Measurements from ENCODE around the gene KCNG2. TPM values are rescaled to one million over a fixed set of nuclear protein-coding genes. Genes with fewer than 3 reads are reported as not detected.

KCNG2 gene
- total and polyA plus RNA-seq, 2 experiments from 2014 or later = not detected

GRCh38 chr18:79861687-79862086 lies 63.9 kb downstream of the KCNG2 start:
- Histone ChIP-seq H2AFZ (no peak overlapping the region), H3K79me2 (no peaks in the 10 kb centered on the region), H3K4me3 (no peak overlapping the region), H3K4me1 (ENCODE audit: insufficient read depth) (peaks cover 1% of the 10 kb centered on the region), H3K4me2 (no peak overlapping the region), H3K27ac (no peak overlapping the region), H3K36me3 (replicated peaks; ENCODE audit: insufficient read depth, low read depth) (no peaks in the 10 kb centered on the region), H3K9me2 (replicated peaks; ENCODE audit: insufficient read depth) (no peaks in the 10 kb centered on the region), H3K27me3 (no peaks in the 10 kb centered on the region), H3K9me3 (ENCODE audit: low read depth) (no peaks in the 10 kb centered on the region), H4K20me1 (ENCODE audit: insufficient read depth, poor library complexity, severe bottlenecking) (no peaks in the 10 kb centered on the region)
- DNase-seq (ENCODE audit: low spot score) = no peak
- TF ChIP-seq EZH2 (IDR thresholded peaks at IDR 0.05; ENCODE audit: borderline replicate concordance) (no peak), CTCF (IDR thresholded peaks at IDR 0.05; ENCODE audit: poor library complexity) (no peak), EZH2phosphoT487 (IDR thresholded peaks at IDR 0.05; ENCODE audit: low read depth, severe bottlenecking, unreplicated experiment) (no peak)
- 56% methylated on average over 2 of the region's 2 CpGs for WGBS (ENCODE audit: low lambda C conversion rate, missing lambda C conversion rate)

- no peak overlapping the region for H3K4me3 ChIP-seq
- WGBS (ENCODE audit: low lambda C conversion rate, missing lambda C conversion rate) = 87% methylated on average over 15 of the region's 15 CpGs
Measured at GRCh38 chr18:79862562-79862961, 64.8 kb downstream of the KCNG2 start.

GRCh38 chr18:79863161-79864005 lies 65.6 kb downstream of the KCNG2 start:
- Histone ChIP-seq H2AFZ (no peak overlapping the region), H3K4me3 (no peak overlapping the region)
- 97% methylated on average over 60 of the region's 102 CpGs for WGBS (ENCODE audit: low lambda C conversion rate, missing lambda C conversion rate)

More at GRCh38 chr18:79862562-79862961, 64.8 kb downstream of the KCNG2 start:
- H4K20me1 ChIP-seq (ENCODE audit: insufficient read depth, poor library complexity, severe bottlenecking) = no peaks in the 10 kb centered on the region
- no peak overlapping the region for H3K27ac ChIP-seq
- H3K4me1 ChIP-seq (ENCODE audit: insufficient read depth) = no peaks in the 10 kb centered on the region
- H3K79me2 ChIP-seq = no peaks in the 10 kb centered on the region
- no peaks in the 10 kb centered on the region for H3K27me3 ChIP-seq
- no peaks in the 10 kb centered on the region for H3K36me3 ChIP-seq (replicated peaks; ENCODE audit: insufficient read depth, low read depth)
- H3K4me2 ChIP-seq = no peak overlapping the region
- no peaks in the 10 kb centered on the region for H3K9me2 ChIP-seq (replicated peaks; ENCODE audit: insufficient read depth)
- no peak for TF ChIP-seq EZH2phosphoT487 (IDR thresholded peaks at IDR 0.05; ENCODE audit: low read depth, severe bottlenecking, unreplicated experiment)
- TF ChIP-seq EZH2 (IDR thresholded peaks at IDR 0.05; ENCODE audit: borderline replicate concordance) = no peak
- TF ChIP-seq CTCF (IDR thresholded peaks at IDR 0.05; ENCODE audit: poor library complexity) = no peak
- H3K9me3 ChIP-seq (ENCODE audit: low read depth) = no peaks in the 10 kb centered on the region
- no peak for DNase-seq (ENCODE audit: low spot score)
- H2AFZ ChIP-seq = no peak overlapping the region

More at GRCh38 chr18:79863161-79864005, 65.6 kb downstream of the KCNG2 start:
- H3K79me2 ChIP-seq = no peaks in the 10 kb centered on the region
- H3K4me2 ChIP-seq = no peak overlapping the region
- H3K36me3 ChIP-seq (replicated peaks; ENCODE audit: insufficient read depth, low read depth) = no peaks in the 10 kb centered on the region
- H4K20me1 ChIP-seq (ENCODE audit: insufficient read depth, poor library complexity, severe bottlenecking) = no peaks in the 10 kb centered on the region
- no peak for DNase-seq (ENCODE audit: low spot score)
- H3K4me1 ChIP-seq (ENCODE audit: insufficient read depth) = no peaks in the 10 kb centered on the region
- H3K27me3 ChIP-seq = no peaks in the 10 kb centered on the region
- TF ChIP-seq EZH2phosphoT487 (IDR thresholded peaks at IDR 0.05; ENCODE audit: low read depth, severe bottlenecking, unreplicated experiment) = no peak
- no peak for TF ChIP-seq CTCF (IDR thresholded peaks at IDR 0.05; ENCODE audit: poor library complexity)
- TF ChIP-seq EZH2 (IDR thresholded peaks at IDR 0.05; ENCODE audit: borderline replicate concordance) = no peak
- H3K9me2 ChIP-seq (replicated peaks; ENCODE audit: insufficient read depth) = no peaks in the 10 kb centered on the region
- H3K27ac ChIP-seq = no peak overlapping the region
- H3K9me3 ChIP-seq (ENCODE audit: low read depth) = no peaks in the 10 kb centered on the region
